GM12878 (cell line): ENCODE measurements around the gene PRKCI. TPM values are rescaled to one million over a fixed set of nuclear protein-coding genes. Genes with fewer than 3 reads are reported as not detected.

ENCODE experiments used
- ATAC-seq: fragments of 200-7000 bp; cut with Tn5 transposase; 3 replicates; pipeline ENCODE4 v1.9.1; 2020; ENCODE audit warnings: mild to moderate bottlenecking, moderate library complexity
- BruUV-seq: library from RNA; stranded (reverse); fragments of 400-500 nt; replicated peaks from 2 replicates; lab custom pipeline; 2021; lab: Mats Ljungman, UMichigan
- CTCF ChIA-PET: fragments of 300-600 bp; sonication (Branson Sonifier 250); formaldehyde crosslinking; extraction: SDS; loops from one replicate; lab custom pipeline; 2021; ENCODE audit warnings: inconsistent platforms; lab: Yijun Ruan, JAX
- POLR2A ChIA-PET: fragments of 350-600 bp; formaldehyde crosslinking; extraction: SDS; loops from one replicate; lab custom pipeline; 2021; ENCODE audit warnings: inconsistent platforms; lab: Charles Lee
- RAD21 ChIA-PET: fragments of 300-600 bp; sonication (Branson Sonifier 250); formaldehyde crosslinking; loops from one replicate; lab custom pipeline; 2023; ENCODE audit warnings: antibody characterized with exemption; ENCODE audit not compliant: unreplicated experiment; lab: Charles Lee
- SMC1A ChIA-PET: fragments of 300-600 bp; sonication (Branson Sonifier 250); formaldehyde crosslinking; loops from one replicate; lab custom pipeline; 2023; ENCODE audit not compliant: unreplicated experiment, uncharacterized antibody; lab: Charles Lee
- DNase-seq: peaks from one replicate; pipeline ENCODE4 v3.0.0-alpha.2; 2011; ENCODE audit warnings: low read depth, low spot score
- FAIRE-seq: peaks from 3 replicates; lab custom pipeline; 2011; peaks lifted over from hg19 to GRCh38; lab: Jason Lieb, UNC
- H2AFZ ChIP-seq: 2 replicates; pipeline ENCODE4 v1.6.0; 2011; ENCODE audit warnings: low read depth, low read length, control low read depth; ENCODE audit not compliant: control insufficient read depth
- H3K27ac ChIP-seq: 2 replicates; pipeline ENCODE4 v1.5.1; 2011; ENCODE audit warnings: control low read depth; ENCODE audit not compliant: control insufficient read depth, insufficient read depth
- H3K27me3 ChIP-seq, 2 experiments: replicated peaks in 1 of 2; 2 replicates each; pipeline versions ENCODE4 v1.6.0 to v1.6.1; 2011; ENCODE audit warnings: low read length in 1 of 2; ENCODE audit not compliant: control insufficient read depth in 2 of 2, insufficient read depth in 2 of 2
- H3K36me3 ChIP-seq, 2 experiments: 2 replicates each; pipeline ENCODE4 v1.5.1; 2011; ENCODE audit warnings: low read length in 1 of 2; ENCODE audit not compliant: control insufficient read depth in 2 of 2, insufficient read depth in 2 of 2
- H3K4me1 ChIP-seq: 2 replicates; pipeline ENCODE4 v1.6.1; 2011; ENCODE audit warnings: mild to moderate bottlenecking, low read length, moderate library complexity, mixed read lengths; ENCODE audit not compliant: control insufficient read depth, insufficient read depth
- H3K4me2 ChIP-seq: 2 replicates; pipeline ENCODE4 v1.6.0; 2011; ENCODE audit warnings: control low read depth; ENCODE audit not compliant: control insufficient read depth, insufficient read depth
- H3K4me3 ChIP-seq: fragments of 200-600 bp; sonication (generic); 2 replicates; pipeline ENCODE4 v1.5.1; 2016
- H3K79me2 ChIP-seq: 2 replicates; pipeline ENCODE4 v1.6.0; 2011; ENCODE audit warnings: low read length; ENCODE audit not compliant: control insufficient read depth, insufficient read depth
- H3K9ac ChIP-seq: 2 replicates; pipeline ENCODE4 v1.8.0; 2011; ENCODE audit warnings: low read length, control low read depth, mixed read lengths; ENCODE audit not compliant: control insufficient read depth, insufficient read depth
- H3K9me3 ChIP-seq: replicated peaks from 3 replicates; pipeline ENCODE4 v1.5.1; 2011; ENCODE audit warnings: mild to moderate bottlenecking, low read length; ENCODE audit not compliant: control insufficient read depth, insufficient read depth
- H4K20me1 ChIP-seq: 2 replicates; pipeline ENCODE4 v1.6.0; 2011; ENCODE audit not compliant: control insufficient read depth, insufficient read depth
- BMI1 ChIP-seq: fragments of 450-650 bp; IDR thresholded peaks from 2 replicates; pipeline ENCODE4 v1.6.1; 2016; ENCODE audit warnings: mild to moderate bottlenecking, moderate library complexity, borderline replicate concordance
- CBFB ChIP-seq: IDR thresholded peaks from 2 replicates; pipeline ENCODE4 v1.6.1; 2016; ENCODE audit warnings: antibody characterized with exemption, low read depth
- CBX5 ChIP-seq: sonication (generic); IDR thresholded peaks from 2 replicates; pipeline ENCODE4 v1.6.1; 2016; ENCODE audit warnings: low read depth, moderate library complexity, mild to moderate bottlenecking, inconsistent platforms
- EGR1 ChIP-seq, 2 experiments: IDR thresholded peaks; 1 replicate in 1 of 2; 2 replicates in 1 of 2; pipeline ENCODE4 v1.6.1; 2011 to 2012; ENCODE audit warnings: low read depth in 2 of 2, low read length in 2 of 2, borderline replicate concordance in 1 of 2, mild to moderate bottlenecking in 1 of 2, moderate library complexity in 1 of 2
- JUNB ChIP-seq: IDR thresholded peaks from 2 replicates; pipeline ENCODE4 v1.6.1; 2016; ENCODE audit warnings: antibody characterized with exemption, mild to moderate bottlenecking
- JUND ChIP-seq: IDR thresholded peaks from 2 replicates; pipeline ENCODE4 v1.6.1; 2012; ENCODE audit warnings: low read depth, mild to moderate bottlenecking, low read length, improper control_type of control experiment, moderate library complexity
- KAT2A ChIP-seq: conservative IDR thresholded peaks from 2 replicates; pipeline ENCODE4 v1.6.1; 2011; ENCODE audit warnings: low read depth, low read length; ENCODE audit not compliant: control insufficient read depth
- MYC ChIP-seq: IDR thresholded peaks from 2 replicates; pipeline ENCODE4 v1.6.1; 2011; ENCODE audit warnings: mild to moderate bottlenecking, low read length, moderate library complexity, inconsistent platforms; ENCODE audit not compliant: insufficient read depth, insufficient replicate concordance, insufficient read length, severe bottlenecking
- PAX8 ChIP-seq: fragments of 450-650 bp; IDR thresholded peaks from 2 replicates; pipeline ENCODE4 v1.6.1; 2017; ENCODE audit warnings: mild to moderate bottlenecking, moderate library complexity
- POLR2AphosphoS5 ChIP-seq: IDR thresholded peaks from 2 replicates; pipeline ENCODE4 v1.6.1; 2011; ENCODE audit warnings: mild to moderate bottlenecking, low read length, inconsistent platforms
- RAD51 ChIP-seq: fragments of 450-650 bp; IDR thresholded peaks from 2 replicates; pipeline ENCODE4 v1.6.1; 2016; ENCODE audit warnings: moderate library complexity, mild to moderate bottlenecking, inconsistent platforms
- RBBP5 ChIP-seq: fragments of 200-600 bp; sonication (generic); conservative IDR thresholded peaks from 2 replicates; pipeline ENCODE4 v1.6.1; 2016
- ZNF274 ChIP-seq: IDR thresholded peaks from one replicate; pipeline ENCODE4 v1.8.0; 2011; ENCODE audit not compliant: insufficient read length, insufficient read depth
- WGBS: methylation state at CpG from one replicate; pipeline ENCODE4 v1.1.6; 2016; ENCODE audit warnings: low lambda C conversion rate; ENCODE audit not compliant: insufficient replicate concordance, insufficient coverage; ENCODE audit errors: missing lambda C conversion rate; 5-methylcytosine and 5-hydroxymethylcytosine counted together
- in situ Hi-C: fragments of 300-500 bp; cut with MboI; formaldehyde crosslinking; loops from 9 replicates; pipeline ENCODE4 v1.14.3; 2018; ENCODE audit warnings: mixed read lengths
- intact Hi-C: fragments of 100-400 bp; cut with micrococcal nuclease; formaldehyde crosslinking; loops from one replicate; pipeline ENCODE4 v1.14.2; 2022; ENCODE audit not compliant: unreplicated experiment
- polyA plus RNA-seq, 11 experiments: library from polyadenylated mRNA; depleted of rRNA in 4 of 11; unstranded in 6 of 11; stranded (reverse) in 5 of 11; fragments of >200 nt; fragmentation: Nextera tagmentation in 4 of 11; fragmentation: Illumina TruSeq in 1 of 11; extraction: Ambion mirVana in 4 of 11; extraction: Trizol in 1 of 11; gene quantifications; 1 replicate in 1 of 11; 2 replicates in 10 of 11; pipeline versions ENCODE4 v1.2.1 to v1.2.3, GENCODE V29; 2011 to 2016; ENCODE audit warnings: inconsistent platforms in 2 of 11, missing spikeins in 2 of 11, low read depth in 1 of 11
- total RNA-seq, 4 experiments: library from RNA; depleted of rRNA in 3 of 4; stranded (reverse); fragments of >200 nt in 3 of 4; fragmentation: Illumina TruSeq in 1 of 4; extraction: Trizol in 1 of 4; gene quantifications; 2 replicates each; pipeline versions ENCODE4 v1.2.1 to v1.2.3, GENCODE V29; 2013 to 2021
- TF ChIP-seq, protein P1 (sequence below): fragments of 450-650 bp; IDR thresholded peaks from 2 replicates; pipeline ENCODE4 v1.6.1; 2017; ENCODE audit warnings: mild to moderate bottlenecking
- TF ChIP-seq, protein P2 (sequence below): fragments of 450-650 bp; IDR thresholded peaks from 2 replicates; pipeline ENCODE4 v1.6.1; 2018; ENCODE audit warnings: borderline replicate concordance, mild to moderate bottlenecking; ENCODE audit not compliant: partially characterized antibody
- TF ChIP-seq, protein P3 (sequence below): fragments of 450-650 bp; formaldehyde crosslinking; IDR thresholded peaks from 2 replicates; pipeline ENCODE4 v1.4.0; 2020; ENCODE audit warnings: mild to moderate bottlenecking, moderate library complexity

PRKCI gene
- total and polyA plus RNA-seq, 10 of the 15 experiments (the other 5 are each of a cell fraction or from before 2014, with no cell fraction given), result 3.5 to 15.4 (median 11.8) TPM

DNA sequence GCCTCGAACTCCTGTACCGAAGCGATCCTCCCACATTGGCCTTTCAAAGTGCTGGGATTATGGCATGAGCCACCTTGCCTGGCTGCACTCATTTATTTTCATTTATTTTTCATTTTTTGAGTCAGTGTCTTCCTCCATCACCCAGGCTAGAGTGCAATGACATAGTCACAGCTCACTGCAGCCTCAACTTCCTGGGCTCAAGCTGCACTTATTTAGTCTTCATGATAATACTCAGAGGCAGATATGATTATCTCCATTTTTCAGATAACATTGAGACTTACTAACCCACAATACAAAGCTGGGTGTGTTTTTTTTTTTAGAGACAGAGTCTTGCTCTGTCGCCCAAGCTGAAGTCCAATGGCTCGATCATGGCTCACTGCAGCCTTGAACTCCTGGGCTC, 10.0 kb downstream of the PRKCI start (continued):
- TF ChIP-seq, protein P1, sequence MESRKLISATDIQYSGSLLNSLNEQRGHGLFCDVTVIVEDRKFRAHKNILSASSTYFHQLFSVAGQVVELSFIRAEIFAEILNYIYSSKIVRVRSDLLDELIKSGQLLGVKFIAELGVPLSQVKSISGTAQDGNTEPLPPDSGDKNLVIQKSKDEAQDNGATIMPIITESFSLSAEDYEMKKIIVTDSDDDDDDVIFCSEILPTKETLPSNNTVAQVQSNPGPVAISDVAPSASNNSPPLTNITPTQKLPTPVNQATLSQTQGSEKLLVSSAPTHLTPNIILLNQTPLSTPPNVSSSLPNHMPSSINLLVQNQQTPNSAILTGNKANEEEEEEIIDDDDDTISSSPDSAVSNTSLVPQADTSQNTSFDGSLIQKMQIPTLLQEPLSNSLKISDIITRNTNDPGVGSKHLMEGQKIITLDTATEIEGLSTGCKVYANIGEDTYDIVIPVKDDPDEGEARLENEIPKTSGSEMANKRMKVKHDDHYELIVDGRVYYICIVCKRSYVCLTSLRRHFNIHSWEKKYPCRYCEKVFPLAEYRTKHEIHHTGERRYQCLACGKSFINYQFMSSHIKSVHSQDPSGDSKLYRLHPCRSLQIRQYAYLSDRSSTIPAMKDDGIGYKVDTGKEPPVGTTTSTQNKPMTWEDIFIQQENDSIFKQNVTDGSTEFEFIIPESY, result no peak
- TF ChIP-seq JUND (no peak), RBBP5 (no peak)

DNA sequence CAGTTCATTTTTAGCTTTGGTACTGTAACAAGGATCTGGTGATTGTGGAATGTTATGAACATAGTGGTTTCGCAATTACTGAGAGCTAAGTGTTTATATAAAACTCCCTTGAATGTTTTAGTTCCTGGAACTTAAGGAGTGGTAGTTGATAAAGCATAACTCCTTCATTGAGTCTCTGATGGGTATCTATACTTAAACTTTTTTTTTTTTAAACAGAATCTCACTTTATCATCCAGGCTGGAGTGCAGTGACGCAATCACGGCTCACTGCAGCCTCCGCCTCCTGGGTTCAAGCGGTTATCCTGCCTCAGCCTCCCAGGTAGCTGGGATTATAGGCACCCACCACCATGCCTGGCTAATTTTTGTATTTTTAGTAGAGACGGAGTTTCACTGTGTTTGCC, 11.3 kb downstream of the PRKCI start:
- H3K4me2 ChIP-seq, result no peak overlapping the region
- H3K9me3 ChIP-seq, result no peaks in the 10 kb centered on the region
- H3K27me3 ChIP-seq, result no peaks in the 10 kb centered on the region
- CTCF ChIA-PET, result no interaction called here
- H3K79me2 ChIP-seq, result no peaks in the 10 kb centered on the region; the same call in 1 of the 2 replicates
- SMC1A ChIA-PET, result interaction anchor here (1.0 to 1.6 kb wide), 5 partner anchors 9 to 135 kb away, joined by 3 to 5 read pairs (median 3); partner anchors contain the start of gene PRKCI
- RAD21 ChIA-PET, result no interaction called here
- H3K36me3 ChIP-seq, result no peaks in the 10 kb centered on the region; a peak in 1 of 4 replicates
- FAIRE-seq, result no peak
- no peak overlapping the region for H3K27ac ChIP-seq
- no peak overlapping the region for H3K9ac ChIP-seq
- ATAC-seq, result no peak
- DNase-seq, result no peak
- WGBS, result 98% methylated on average over 6 of the region's 6 CpGs
- no peak overlapping the region for H3K4me3 ChIP-seq
- H2AFZ ChIP-seq, result no peak overlapping the region
- H3K4me1 ChIP-seq, result no peaks in the 10 kb centered on the region
- intact Hi-C loops (no loop called here), in situ Hi-C loops (no loop called here)
- H4K20me1 ChIP-seq, result no peaks in the 10 kb centered on the region
- POLR2A ChIA-PET, result no interaction called here
- BruUV-seq, result no TSS peak
- TF ChIP-seq BMI1 (no peak), MYC (no peak), POLR2AphosphoS5 (no peak), PAX8 (no peak), RAD51 (no peak), ZNF274 (no peak), KAT2A (no peak), CBFB (no peak), JUNB (no peak), EGR1 (IDR thresholded peaks at IDR 0.05; ENCODE audit: borderline replicate concordance in 1 of 2, low read depth in 2 of 2, low read length in 2 of 2) (no peak), CBX5 (no peak)
- TF ChIP-seq, protein P2, sequence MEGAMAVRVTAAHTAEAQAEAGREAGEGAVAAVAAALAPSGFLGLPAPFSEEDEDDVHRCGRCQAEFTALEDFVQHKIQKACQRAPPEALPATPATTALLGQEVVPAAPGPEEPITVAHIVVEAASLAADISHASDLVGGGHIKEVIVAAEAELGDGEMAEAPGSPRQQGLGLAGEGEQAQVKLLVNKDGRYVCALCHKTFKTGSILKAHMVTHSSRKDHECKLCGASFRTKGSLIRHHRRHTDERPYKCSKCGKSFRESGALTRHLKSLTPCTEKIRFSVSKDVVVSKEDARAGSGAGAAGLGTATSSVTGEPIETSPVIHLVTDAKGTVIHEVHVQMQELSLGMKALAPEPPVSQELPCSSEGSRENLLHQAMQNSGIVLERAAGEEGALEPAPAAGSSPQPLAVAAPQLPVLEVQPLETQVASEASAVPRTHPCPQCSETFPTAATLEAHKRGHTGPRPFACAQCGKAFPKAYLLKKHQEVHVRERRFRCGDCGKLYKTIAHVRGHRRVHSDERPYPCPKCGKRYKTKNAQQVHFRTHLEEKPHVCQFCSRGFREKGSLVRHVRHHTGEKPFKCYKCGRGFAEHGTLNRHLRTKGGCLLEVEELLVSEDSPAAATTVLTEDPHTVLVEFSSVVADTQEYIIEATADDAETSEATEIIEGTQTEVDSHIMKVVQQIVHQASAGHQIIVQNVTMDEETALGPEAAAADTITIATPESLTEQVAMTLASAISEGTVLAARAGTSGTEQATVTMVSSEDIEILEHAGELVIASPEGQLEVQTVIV, result no peak
- TF ChIP-seq, protein P3, sequence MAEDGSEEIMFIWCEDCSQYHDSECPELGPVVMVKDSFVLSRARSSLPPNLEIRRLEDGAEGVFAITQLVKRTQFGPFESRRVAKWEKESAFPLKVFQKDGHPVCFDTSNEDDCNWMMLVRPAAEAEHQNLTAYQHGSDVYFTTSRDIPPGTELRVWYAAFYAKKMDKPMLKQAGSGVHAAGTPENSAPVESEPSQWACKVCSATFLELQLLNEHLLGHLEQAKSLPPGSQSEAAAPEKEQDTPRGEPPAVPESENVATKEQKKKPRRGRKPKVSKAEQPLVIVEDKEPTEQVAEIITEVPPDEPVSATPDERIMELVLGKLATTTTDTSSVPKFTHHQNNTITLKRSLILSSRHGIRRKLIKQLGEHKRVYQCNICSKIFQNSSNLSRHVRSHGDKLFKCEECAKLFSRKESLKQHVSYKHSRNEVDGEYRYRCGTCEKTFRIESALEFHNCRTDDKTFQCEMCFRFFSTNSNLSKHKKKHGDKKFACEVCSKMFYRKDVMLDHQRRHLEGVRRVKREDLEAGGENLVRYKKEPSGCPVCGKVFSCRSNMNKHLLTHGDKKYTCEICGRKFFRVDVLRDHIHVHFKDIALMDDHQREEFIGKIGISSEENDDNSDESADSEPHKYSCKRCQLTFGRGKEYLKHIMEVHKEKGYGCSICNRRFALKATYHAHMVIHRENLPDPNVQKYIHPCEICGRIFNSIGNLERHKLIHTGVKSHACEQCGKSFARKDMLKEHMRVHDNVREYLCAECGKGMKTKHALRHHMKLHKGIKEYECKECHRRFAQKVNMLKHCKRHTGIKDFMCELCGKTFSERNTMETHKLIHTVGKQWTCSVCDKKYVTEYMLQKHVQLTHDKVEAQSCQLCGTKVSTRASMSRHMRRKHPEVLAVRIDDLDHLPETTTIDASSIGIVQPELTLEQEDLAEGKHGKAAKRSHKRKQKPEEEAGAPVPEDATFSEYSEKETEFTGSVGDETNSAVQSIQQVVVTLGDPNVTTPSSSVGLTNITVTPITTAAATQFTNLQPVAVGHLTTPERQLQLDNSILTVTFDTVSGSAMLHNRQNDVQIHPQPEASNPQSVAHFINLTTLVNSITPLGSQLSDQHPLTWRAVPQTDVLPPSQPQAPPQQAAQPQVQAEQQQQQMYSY (CRISPR knock-in tag), result no peak
